ENCODE measurements around the gene CCDC88B. TPM values are rescaled to one million over a fixed set of nuclear protein-coding genes. Genes with fewer than 3 reads are reported as not detected.

The CCDC88B gene
- total and polyA plus RNA-seq, 4 donors, result 3.5 to 4.9 (median 4.0) TPM

DNA sequence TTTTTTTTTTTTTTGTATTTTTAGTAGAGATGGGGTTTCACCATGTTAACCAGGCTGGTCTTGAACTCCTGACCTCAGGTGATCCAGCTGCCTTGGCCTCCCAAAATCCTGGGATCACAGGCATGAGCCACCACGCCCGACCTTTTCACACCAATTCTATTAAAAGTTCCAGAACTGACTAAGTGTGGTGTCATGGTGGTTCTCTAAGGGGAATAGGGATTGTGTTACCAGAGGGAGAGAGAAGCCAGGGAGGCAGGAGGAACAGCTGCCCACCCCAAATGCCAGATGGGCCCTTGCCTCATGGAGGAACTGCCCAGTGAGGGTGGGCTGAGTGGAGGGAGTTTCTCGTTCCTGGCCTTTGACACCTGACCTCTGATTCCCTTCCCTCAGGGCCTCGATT is 24.9 kb downstream of the CCDC88B start:
- H3K4me3 ChIP-seq (ENCODE audit: low read depth in 1 of 3, low read length in 3 of 3), result no peak overlapping the region
- H3K9me3 ChIP-seq (ENCODE audit: control insufficient read depth in 4 of 4, low read length in 3 of 4), result no peaks in the 10 kb centered on the region
- TF ChIP-seq SP1 (IDR thresholded peaks at IDR 0.05), result no peak
- no peak for DNase-seq (ENCODE audit: low spot score)
- WGBS, result 92% methylated on average over 4 of the region's 4 CpGs
- H3K27me3 ChIP-seq (ENCODE audit: control insufficient read depth in 4 of 4, insufficient read depth in 4 of 4, low read length in 3 of 4), result no peaks in the 10 kb centered on the region
- no peak overlapping the region for H3K9ac ChIP-seq (ENCODE audit: low read depth in 1 of 2, low read length in 2 of 2)
- H3K36me3 ChIP-seq (ENCODE audit: control insufficient read depth in 4 of 4, insufficient read depth in 3 of 4, low read depth in 1 of 4, low read length in 3 of 4), result peaks cover 26 to 44% (median 31%) of the 10 kb centered on the region in 4 donors
- peaks cover 0 to 5% (median 1%) of the 10 kb centered on the region in 4 donors for H3K4me1 ChIP-seq (ENCODE audit: control insufficient read depth in 4 of 4, insufficient read depth in 4 of 4, low read length in 3 of 4)
- H3K27ac ChIP-seq (ENCODE audit: low read depth in 1 of 2, low read length in 2 of 2), result no peak overlapping the region

DNA sequence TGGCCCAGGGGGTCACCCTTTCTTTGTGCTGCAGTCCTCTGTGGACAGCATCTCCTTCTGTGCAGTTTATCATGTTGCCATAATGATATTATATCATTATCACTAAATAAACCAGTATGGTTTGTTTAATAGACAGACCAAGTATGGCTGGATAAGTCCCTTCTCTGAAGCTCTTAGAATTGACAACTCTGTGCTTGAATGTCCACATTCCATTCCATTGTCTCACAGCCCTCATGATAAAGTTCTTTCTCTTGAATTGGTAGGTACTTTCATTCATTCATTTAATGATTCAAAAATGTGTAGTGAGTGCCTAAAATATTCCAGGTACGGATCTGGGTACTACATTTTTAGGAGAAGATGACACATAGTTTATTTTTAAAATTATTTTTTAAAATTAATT is 26.7 kb downstream of the CCDC88B start:
- no peaks in the 10 kb centered on the region for H3K9me3 ChIP-seq (ENCODE audit: control insufficient read depth in 4 of 4, low read length in 3 of 4)
- peaks cover 28 to 43% (median 31%) of the 10 kb centered on the region in 4 donors for H3K36me3 ChIP-seq (ENCODE audit: control insufficient read depth in 4 of 4, insufficient read depth in 3 of 4, low read depth in 1 of 4, low read length in 3 of 4)
- H3K4me1 ChIP-seq (ENCODE audit: control insufficient read depth in 4 of 4, insufficient read depth in 4 of 4, low read length in 3 of 4), result no peaks in the 10 kb centered on the region
- H3K9ac ChIP-seq (ENCODE audit: low read depth in 1 of 2, low read length in 2 of 2), result no peak overlapping the region
- WGBS, result 97% methylated on average over 1 of the region's 1 CpG
- DNase-seq (ENCODE audit: low spot score), result no peak
- no peak for TF ChIP-seq FOXA1 (IDR thresholded peaks at IDR 0.05)
- TF ChIP-seq RXRA (IDR thresholded peaks at IDR 0.05), result no peak
- TF ChIP-seq GABPA (IDR thresholded peaks at IDR 0.05 in 1 of 2, conservative IDR thresholded peaks at IDR 0.05 in 1 of 2), result no peak
- TF ChIP-seq, protein P1, sequence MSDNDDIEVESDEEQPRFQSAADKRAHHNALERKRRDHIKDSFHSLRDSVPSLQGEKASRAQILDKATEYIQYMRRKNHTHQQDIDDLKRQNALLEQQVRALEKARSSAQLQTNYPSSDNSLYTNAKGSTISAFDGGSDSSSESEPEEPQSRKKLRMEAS (IDR thresholded peaks at IDR 0.05), result no peak
- no peak for TF ChIP-seq TAF1 (conservative IDR thresholded peaks at IDR 0.05)
- TF ChIP-seq, protein P2, sequence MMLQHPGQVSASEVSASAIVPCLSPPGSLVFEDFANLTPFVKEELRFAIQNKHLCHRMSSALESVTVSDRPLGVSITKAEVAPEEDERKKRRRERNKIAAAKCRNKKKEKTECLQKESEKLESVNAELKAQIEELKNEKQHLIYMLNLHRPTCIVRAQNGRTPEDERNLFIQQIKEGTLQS (IDR thresholded peaks at IDR 0.05), result no peak
- no peak for TF ChIP-seq NR2F2 (IDR thresholded peaks at IDR 0.05)
- TF ChIP-seq HNF4A (conservative IDR thresholded peaks at IDR 0.05), result no peak
- TF ChIP-seq, protein P3, sequence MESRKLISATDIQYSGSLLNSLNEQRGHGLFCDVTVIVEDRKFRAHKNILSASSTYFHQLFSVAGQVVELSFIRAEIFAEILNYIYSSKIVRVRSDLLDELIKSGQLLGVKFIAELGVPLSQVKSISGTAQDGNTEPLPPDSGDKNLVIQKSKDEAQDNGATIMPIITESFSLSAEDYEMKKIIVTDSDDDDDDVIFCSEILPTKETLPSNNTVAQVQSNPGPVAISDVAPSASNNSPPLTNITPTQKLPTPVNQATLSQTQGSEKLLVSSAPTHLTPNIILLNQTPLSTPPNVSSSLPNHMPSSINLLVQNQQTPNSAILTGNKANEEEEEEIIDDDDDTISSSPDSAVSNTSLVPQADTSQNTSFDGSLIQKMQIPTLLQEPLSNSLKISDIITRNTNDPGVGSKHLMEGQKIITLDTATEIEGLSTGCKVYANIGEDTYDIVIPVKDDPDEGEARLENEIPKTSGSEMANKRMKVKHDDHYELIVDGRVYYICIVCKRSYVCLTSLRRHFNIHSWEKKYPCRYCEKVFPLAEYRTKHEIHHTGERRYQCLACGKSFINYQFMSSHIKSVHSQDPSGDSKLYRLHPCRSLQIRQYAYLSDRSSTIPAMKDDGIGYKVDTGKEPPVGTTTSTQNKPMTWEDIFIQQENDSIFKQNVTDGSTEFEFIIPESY (IDR thresholded peaks at IDR 0.05), result no peak
- TF ChIP-seq, protein P4, sequence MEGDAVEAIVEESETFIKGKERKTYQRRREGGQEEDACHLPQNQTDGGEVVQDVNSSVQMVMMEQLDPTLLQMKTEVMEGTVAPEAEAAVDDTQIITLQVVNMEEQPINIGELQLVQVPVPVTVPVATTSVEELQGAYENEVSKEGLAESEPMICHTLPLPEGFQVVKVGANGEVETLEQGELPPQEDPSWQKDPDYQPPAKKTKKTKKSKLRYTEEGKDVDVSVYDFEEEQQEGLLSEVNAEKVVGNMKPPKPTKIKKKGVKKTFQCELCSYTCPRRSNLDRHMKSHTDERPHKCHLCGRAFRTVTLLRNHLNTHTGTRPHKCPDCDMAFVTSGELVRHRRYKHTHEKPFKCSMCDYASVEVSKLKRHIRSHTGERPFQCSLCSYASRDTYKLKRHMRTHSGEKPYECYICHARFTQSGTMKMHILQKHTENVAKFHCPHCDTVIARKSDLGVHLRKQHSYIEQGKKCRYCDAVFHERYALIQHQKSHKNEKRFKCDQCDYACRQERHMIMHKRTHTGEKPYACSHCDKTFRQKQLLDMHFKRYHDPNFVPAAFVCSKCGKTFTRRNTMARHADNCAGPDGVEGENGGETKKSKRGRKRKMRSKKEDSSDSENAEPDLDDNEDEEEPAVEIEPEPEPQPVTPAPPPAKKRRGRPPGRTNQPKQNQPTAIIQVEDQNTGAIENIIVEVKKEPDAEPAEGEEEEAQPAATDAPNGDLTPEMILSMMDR (IDR thresholded peaks at IDR 0.05; ENCODE audit: low read depth, low read length, missing input control), result no peak
- no peak for TF ChIP-seq JUND (IDR thresholded peaks at IDR 0.05)
- no peak for TF ChIP-seq YY1 (IDR thresholded peaks at IDR 0.05)
- TF ChIP-seq RAD21 (IDR thresholded peaks at IDR 0.05), result no peak
- TF ChIP-seq, protein P5, sequence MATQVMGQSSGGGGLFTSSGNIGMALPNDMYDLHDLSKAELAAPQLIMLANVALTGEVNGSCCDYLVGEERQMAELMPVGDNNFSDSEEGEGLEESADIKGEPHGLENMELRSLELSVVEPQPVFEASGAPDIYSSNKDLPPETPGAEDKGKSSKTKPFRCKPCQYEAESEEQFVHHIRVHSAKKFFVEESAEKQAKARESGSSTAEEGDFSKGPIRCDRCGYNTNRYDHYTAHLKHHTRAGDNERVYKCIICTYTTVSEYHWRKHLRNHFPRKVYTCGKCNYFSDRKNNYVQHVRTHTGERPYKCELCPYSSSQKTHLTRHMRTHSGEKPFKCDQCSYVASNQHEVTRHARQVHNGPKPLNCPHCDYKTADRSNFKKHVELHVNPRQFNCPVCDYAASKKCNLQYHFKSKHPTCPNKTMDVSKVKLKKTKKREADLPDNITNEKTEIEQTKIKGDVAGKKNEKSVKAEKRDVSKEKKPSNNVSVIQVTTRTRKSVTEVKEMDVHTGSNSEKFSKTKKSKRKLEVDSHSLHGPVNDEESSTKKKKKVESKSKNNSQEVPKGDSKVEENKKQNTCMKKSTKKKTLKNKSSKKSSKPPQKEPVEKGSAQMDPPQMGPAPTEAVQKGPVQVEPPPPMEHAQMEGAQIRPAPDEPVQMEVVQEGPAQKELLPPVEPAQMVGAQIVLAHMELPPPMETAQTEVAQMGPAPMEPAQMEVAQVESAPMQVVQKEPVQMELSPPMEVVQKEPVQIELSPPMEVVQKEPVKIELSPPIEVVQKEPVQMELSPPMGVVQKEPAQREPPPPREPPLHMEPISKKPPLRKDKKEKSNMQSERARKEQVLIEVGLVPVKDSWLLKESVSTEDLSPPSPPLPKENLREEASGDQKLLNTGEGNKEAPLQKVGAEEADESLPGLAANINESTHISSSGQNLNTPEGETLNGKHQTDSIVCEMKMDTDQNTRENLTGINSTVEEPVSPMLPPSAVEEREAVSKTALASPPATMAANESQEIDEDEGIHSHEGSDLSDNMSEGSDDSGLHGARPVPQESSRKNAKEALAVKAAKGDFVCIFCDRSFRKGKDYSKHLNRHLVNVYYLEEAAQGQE (IDR thresholded peaks at IDR 0.05), result no peak
- TF ChIP-seq HNF4G (IDR thresholded peaks at IDR 0.05), result no peak
- no peak for TF ChIP-seq FOXA2 (IDR thresholded peaks at IDR 0.05)
- no peak overlapping the region for H3K27ac ChIP-seq (ENCODE audit: low read depth in 1 of 2, low read length in 2 of 2)
- H3K27me3 ChIP-seq (ENCODE audit: control insufficient read depth in 4 of 4, insufficient read depth in 4 of 4, low read length in 3 of 4), result no peaks in the 10 kb centered on the region
- H3K4me3 ChIP-seq (ENCODE audit: low read depth in 1 of 3, low read length in 3 of 3), result no peak overlapping the region

Measured in liver (tissue), 9 donors.